ENCODE data around the gene QRFP.

Gene QRFP

DNA sequence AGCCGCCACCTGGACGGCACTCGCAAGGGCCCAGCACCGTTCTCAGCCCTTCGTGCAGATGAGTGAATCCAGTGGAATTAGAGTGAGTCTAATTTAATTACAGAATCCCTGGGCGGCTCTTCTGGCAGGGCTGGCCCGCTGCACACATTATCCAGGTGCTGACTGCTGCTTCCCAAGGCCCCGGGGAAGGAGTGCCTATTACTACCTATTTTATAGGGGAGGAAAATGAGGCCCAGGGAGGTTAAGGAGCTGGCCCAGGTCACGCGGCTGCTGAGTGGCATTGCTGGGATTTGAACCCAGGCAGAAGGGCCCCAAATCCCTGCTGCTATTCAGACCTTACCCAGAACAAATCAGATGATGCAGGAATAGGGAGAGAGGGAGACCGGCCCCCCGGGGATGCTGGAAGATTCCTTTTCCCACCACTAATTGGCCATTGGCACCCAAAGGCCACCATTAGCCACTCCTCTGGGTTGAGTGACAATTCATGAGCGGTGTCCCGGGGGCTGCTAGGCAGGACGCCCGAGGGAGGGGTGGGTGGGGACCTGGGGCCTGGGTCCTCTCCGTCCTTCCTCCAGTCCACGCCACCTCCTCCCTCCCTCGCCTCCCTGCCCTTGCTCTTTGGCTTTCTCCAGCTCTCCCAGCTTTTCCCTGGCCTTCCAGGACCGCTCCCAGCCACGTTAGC, 10.3 kb upstream of the QRFP start:
- DNase-seq (ENCODE audit: low read depth in 2 of 2) = no peak
- TF ChIP-seq, protein P1, sequence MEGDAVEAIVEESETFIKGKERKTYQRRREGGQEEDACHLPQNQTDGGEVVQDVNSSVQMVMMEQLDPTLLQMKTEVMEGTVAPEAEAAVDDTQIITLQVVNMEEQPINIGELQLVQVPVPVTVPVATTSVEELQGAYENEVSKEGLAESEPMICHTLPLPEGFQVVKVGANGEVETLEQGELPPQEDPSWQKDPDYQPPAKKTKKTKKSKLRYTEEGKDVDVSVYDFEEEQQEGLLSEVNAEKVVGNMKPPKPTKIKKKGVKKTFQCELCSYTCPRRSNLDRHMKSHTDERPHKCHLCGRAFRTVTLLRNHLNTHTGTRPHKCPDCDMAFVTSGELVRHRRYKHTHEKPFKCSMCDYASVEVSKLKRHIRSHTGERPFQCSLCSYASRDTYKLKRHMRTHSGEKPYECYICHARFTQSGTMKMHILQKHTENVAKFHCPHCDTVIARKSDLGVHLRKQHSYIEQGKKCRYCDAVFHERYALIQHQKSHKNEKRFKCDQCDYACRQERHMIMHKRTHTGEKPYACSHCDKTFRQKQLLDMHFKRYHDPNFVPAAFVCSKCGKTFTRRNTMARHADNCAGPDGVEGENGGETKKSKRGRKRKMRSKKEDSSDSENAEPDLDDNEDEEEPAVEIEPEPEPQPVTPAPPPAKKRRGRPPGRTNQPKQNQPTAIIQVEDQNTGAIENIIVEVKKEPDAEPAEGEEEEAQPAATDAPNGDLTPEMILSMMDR (IDR thresholded peaks at IDR 0.05; ENCODE audit: low read depth, low read length) = no peak
- no peak overlapping the region for H3K4me3 ChIP-seq (replicated peaks in 1 of 2; ENCODE audit: low read depth in 2 of 2, low read length in 2 of 2)

DNA sequence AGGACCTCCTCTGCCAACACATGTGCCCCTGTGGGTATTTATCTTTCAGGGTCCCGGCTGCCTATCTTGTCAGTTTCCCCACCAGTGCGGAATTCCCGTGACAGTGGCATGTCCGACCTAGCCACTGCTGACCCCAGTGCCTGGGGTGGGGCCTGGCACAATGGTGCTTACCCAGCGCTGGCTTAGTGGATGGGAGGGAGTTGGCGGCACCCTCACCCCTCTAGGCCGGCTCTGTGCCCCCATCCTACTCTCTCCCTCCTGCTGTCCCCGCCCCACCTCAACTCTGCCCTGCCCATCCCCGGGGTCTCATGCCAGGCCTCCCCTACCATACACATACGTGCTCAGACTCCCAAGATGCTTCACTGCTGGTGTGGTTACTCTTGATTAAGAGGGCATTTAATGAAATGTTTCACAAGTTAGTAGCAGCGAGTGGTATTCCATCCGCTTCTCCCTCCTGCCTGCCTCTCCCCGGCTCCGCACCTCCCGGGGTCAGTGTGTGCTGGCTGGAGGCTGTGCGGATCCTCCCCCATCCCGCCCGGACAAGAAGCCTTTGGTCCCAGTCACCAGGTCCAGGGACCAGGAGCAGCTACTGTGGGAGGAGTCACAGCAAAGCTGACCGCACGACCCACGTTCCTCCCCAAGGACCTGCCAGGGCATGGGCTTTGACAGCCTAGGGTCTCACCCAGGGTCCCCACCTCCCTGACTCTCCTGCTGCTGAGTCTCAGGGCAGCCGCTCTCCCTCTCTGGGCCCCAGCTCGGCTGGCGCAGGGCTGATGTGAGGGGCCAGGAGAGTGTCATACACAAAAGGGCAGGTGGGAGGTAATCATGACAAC, 9.5 kb upstream of the QRFP start:
- H3K4me3 ChIP-seq (replicated peaks in 1 of 2; ENCODE audit: low read depth in 2 of 2, low read length in 2 of 2) = no peak overlapping the region
- TF ChIP-seq, protein P1 (IDR thresholded peaks at IDR 0.05; ENCODE audit: low read depth, low read length) = no peak
- DNase-seq (ENCODE audit: low read depth in 2 of 2) = no peak

DNA sequence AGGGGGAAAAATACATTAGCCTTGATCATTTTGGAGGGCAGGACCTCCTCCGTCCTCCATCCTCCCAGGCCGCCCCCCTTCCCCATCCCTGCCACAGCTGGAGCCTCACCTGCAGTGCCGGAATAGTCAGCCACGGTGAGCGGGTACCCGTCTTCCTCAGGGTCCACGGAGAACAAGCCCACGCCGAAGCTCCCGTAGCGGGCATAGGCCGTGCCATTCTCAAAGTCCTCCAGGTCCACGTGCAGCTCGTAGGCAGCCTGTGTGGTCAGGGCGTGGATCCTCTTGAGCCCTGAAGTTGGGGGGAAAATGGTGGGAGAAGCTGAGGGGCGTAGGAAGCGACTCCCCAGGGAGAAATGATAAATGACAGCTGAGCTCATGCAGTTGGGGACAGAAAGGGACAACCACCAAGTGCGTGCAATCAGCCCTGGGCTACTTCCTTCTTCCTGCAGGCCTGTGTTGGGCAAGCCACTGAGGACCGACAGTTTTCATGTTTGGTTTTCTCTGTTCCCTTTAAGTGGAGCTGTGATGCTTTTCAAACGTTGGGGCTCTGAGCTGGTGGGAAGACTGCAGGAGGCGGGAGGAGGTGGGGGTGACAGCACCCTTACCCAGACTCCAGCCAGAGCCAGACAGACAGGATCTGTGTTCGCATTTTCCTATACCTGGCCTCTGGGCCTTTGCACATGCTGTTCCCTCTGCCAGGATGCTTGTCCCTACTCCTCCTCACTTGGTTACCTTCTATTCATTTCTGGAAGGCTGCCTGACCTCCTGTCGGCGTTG, 8.7 kb upstream of the QRFP start:
- TF ChIP-seq, protein P1 (IDR thresholded peaks at IDR 0.05; ENCODE audit: low read depth, low read length) = no peak
- no peak for DNase-seq (ENCODE audit: low read depth in 2 of 2)
- no peak overlapping the region for H3K4me3 ChIP-seq (replicated peaks in 1 of 2; ENCODE audit: low read depth in 2 of 2, low read length in 2 of 2)

DNA sequence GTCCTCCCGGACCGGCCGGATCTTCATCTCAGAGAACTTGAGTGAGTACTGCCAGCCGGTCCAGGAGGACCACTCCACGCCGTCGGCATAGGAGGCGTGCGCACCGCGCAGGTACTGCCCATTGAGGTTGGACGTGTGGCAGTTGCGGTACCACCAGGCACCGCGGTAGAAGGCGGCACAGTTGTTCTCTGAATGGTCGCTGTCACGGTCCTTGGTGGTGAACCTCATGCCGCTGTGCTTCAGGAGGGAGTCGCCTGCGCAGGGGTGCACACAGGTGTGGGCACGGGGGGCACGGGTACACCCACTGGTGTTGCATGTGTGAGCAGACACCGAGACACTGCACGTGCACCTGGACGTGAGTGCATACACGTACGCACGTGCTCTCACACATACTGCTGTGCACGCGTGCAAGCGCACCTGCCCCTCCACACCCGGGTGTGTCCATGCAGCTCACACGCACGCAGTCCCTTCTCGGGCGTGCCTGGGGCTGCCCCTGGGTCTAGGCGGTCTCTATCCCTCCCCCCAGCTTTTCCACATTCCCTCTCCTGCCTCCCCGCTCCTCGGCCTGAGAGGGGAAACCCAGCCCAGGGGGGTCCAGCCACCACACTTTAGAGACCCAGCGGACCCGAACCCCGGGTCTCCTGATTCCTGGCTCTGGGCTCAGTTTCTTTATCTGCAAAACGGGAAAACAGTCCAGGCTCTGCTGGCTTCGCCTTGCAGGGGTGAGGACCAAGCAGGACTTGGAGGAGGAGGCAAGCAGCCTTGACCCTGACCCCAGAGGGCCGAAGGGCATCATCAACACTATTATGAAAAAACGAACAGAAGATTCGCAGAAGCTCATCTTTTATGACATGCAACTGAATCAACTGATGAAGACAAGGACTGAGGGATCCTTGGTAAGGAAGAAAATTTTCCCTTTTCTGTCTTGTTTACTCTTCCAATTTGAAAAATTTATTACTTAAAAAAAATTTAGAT, 7.7 kb upstream of the QRFP start:
- no peak overlapping the region for H3K4me3 ChIP-seq (replicated peaks in 1 of 2; ENCODE audit: low read depth in 2 of 2, low read length in 2 of 2)
- no peak for DNase-seq (ENCODE audit: low read depth in 2 of 2)
- TF ChIP-seq, protein P1 (IDR thresholded peaks at IDR 0.05; ENCODE audit: low read depth, low read length) = no peak

DNA sequence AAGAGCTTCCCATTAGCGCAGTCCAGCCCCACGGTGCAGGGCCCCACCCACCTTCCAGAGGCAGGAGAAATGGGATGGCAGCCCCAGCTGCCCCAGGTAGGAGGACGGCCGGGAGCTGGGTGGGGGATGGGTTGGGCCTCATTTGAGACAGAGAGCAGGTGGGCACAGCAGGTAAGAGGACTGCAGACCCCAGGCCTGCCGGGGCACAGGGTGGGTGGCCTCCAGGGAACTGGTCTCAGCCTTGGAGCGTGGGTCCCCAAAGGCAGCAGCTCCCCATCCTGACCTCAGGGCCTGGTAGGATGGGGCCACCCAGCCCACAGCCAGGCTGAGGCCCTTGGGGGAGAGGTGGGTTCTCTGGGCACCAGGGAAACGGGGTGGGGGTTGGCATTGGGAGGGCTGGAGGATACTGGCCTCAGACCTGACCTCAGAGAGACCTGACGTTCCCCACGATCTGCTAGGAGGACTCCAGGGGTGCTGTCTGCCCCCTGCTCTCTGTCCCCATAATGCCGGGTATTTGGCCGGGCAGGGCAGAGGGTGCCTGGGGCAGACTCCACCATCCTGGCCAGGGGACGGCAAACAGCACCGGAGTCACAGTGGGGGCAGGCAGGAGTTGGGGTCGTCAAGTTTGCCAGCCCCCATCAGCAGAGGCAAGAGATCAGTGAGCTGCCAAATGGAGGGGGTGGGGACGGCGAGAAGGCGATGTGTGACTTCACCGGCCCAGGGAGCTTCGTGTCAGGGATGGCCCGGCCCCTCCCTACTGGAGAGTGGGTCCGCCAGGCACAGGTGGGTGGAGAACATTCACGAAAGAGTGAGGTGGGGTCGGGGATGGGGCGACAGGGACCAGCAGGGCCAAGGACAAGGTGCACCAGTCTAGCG, 6.8 kb upstream of the QRFP start:
- DNase-seq (ENCODE audit: low read depth in 2 of 2) = no peak
- H3K4me3 ChIP-seq (replicated peaks in 1 of 2; ENCODE audit: low read depth in 2 of 2, low read length in 2 of 2) = no peak overlapping the region
- TF ChIP-seq, protein P1 (IDR thresholded peaks at IDR 0.05; ENCODE audit: low read depth, low read length) = no peak
